ENCODE data around the gene SV2C.

SV2C gene

GRCh38 chr5:76099286-76099702, 16.1 kb downstream of the SV2C start:
- no peak for DNase-seq (ENCODE audit: low read depth, low spot score)

DNA sequence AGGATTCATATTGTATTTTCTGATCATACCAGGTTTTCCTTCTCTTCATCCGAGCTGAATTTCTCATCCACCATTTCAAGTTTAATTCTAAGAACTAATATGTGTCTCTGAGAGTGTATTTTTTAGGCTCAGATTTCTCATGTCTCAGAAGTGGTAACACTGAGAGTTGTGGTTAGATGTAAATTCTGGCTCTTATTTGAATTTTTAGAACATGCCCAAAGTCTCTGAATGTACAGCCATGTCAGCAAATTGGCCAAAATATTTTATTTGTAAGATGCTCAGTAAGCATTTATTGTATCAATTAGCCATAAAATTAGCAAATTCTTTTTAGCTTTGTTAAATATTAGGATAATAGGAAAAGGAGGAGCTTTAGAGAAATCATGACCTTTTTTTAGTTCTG, 16.6 kb downstream of the SV2C start:
- DNase-seq (ENCODE audit: low read depth, low spot score) = no peak

DNA sequence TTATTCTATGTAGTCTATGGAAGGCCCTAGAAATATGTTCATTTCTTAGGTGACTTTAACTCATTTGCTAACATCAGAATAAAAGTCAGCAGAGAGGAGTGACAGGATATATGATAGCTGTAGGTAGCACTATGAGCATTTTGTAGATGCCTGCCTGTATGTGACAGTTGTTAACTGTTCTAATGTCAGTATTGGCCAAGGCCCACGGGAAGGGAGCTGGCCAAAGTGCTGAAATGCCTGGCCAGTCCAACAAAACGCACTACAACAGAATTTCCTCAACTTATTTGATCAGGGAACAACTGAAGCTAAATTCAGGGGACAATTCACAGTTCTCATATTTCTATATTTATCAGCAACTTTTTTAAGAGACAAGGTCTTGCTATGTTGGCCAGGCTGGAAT, 20.8 kb downstream of the SV2C start:
- no peak for DNase-seq (ENCODE audit: low read depth, low spot score)

GRCh38 chr5:76106149-76106548, 23.0 kb downstream of the SV2C start:
- DNase-seq (ENCODE audit: low read depth, low spot score) = no peak

DNA sequence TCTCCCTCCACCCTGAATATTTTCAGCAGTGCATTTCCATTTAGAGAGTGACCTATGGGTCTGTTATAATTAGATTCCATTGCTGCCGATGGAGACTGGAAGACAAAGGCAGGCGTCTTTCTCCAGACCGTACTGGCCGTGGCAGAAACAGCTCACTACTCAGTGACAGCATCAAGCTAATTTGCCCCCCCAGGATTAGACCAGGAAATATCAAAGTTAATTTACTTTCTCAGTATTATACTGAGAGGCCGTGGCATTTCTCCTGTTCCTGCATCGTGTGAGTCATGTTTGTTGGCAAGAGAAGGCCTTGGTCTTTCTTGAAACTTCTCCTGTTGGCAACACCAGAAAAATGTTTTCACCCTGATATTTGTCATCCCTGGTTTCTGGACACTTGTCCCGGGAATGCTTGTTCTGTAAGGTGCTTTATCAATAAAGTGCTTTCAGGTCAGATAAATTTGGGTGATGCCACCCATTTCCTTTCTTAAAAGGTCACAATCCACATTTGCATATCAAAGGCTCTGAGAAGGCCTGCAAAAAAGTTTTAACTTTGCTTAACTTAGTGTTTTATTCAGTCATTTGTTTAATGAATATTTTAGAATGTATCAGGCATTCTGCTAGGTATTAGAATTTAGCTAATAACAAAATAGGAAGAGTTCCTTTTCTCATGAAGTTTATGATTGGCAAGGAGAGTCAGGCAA, 28.4 kb downstream of the SV2C start:
- no peak for DNase-seq (ENCODE audit: low read depth, low spot score)

- DNase-seq (ENCODE audit: low read depth, low spot score) = no peak
Observed at GRCh38 chr5:76113103-76113502, 29.9 kb downstream of the SV2C start.

DNA sequence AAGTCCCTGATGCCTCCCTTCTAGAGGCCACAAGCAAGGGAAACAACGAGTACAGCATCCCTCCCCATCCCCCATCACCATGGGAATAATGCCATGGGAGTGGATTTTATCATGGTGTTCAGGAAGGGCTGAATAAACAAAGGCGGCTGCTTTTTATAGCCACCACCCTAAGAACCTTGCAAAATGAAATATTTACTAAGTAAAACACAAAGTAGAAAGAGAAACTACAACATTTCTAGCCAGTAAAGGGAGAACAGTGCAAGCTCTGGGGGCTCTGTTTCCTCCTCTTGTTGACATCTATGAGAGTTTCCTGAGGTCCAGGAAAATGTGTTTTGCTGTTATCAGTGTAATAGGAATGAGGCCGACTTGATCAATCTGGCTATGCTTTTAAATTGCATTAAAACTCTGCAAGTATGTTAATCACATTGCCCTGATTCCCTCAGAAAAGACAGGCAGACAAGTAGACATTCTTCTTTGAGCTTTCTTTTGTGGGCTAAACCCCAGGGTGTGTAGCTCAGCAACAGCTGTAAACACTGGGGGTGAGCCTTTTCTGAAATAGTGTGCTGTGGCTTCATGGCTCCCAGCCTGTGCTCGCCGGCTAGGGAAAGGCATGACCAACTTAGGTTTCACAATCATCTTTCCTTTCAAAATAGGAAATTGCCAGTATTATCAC, 31.1 kb downstream of the SV2C start:
- DNase-seq (ENCODE audit: low read depth, low spot score) = no peak

GRCh38 chr5:76125346-76125745, 42.2 kb downstream of the SV2C start:
- no peak for DNase-seq (ENCODE audit: low read depth, low spot score)

GRCh38 chr5:76125888-76126287, 42.7 kb downstream of the SV2C start:
- DNase-seq (ENCODE audit: low read depth, low spot score) = no peak

- no peak for DNase-seq (ENCODE audit: low read depth, low spot score)
Observed at GRCh38 chr5:76134003-76134402, 50.8 kb downstream of the SV2C start.

GRCh38 chr5:76134646-76135045, 51.5 kb downstream of the SV2C start:
- no peak for DNase-seq (ENCODE audit: low read depth, low spot score)

GRCh38 chr5:76137887-76138542, 54.8 kb downstream of the SV2C start:
- no peak for DNase-seq (ENCODE audit: low read depth, low spot score)

- no peak for DNase-seq (ENCODE audit: low read depth, low spot score)
Observed at GRCh38 chr5:76143884-76144283, 60.7 kb downstream of the SV2C start.

DNA sequence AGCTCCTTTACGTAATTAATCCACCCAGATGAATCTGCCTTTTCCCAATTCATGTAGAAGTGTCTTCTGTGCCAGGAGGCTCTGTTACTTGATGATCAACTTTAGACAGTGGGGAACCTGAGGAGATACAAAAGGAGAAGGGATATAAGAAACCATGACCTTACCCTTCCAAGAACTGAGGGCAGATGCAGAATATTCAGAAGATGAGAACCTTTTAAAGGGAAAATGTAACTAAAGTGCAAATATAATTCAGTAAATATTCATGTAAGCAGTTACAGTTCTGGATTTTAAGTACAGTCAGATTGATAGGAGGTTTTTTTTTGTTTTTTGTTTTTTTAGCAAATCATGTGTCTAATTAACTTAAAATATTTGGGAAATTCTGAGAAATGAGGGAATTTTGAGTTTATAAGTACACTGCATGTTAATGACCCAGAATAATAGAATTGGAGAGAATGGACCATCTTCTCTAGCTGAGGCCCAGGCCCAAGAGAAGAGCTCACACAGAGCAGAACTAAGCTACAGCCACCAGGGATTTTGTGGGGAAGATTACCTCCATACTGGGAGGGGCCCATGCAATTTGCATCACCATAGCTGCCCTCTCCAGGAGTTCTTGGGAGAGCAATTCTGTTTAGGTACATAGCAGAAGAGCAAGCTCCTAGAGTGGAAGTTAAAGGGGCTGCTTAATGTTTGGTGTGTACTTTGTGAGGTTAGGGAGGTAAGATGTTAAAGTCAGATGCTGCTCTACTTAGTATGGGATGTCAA, 61.5 kb downstream of the SV2C start:
- no peak for DNase-seq (ENCODE audit: low read depth, low spot score)

DNA sequence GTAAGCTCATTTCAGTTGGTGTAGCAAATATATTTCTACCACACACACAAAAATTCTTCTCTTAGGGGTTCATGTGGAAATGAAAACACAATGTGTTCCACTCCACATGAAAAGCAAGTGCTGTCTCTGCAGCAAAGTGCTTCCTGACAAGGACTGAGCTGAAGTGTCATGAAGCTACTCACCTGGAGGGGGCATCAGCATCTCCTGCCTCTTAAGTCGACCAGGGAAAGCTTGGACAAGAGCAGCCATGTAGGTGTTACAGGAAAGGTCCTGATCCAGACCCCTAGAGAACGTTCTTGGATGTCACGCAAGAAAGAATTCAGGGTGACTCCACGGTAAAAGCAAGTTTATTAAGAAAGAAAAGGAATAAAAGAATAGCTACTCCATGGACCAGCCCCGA, 62.8 kb downstream of the SV2C start:
- DNase-seq (ENCODE audit: low read depth, low spot score) = no peak

GRCh38 chr5:76149636-76150035, 66.5 kb downstream of the SV2C start:
- DNase-seq (ENCODE audit: low read depth, low spot score) = no peak

GRCh38 chr5:76152161-76152560, 69.0 kb downstream of the SV2C start:
- no peak for DNase-seq (ENCODE audit: low read depth, low spot score)

DNA sequence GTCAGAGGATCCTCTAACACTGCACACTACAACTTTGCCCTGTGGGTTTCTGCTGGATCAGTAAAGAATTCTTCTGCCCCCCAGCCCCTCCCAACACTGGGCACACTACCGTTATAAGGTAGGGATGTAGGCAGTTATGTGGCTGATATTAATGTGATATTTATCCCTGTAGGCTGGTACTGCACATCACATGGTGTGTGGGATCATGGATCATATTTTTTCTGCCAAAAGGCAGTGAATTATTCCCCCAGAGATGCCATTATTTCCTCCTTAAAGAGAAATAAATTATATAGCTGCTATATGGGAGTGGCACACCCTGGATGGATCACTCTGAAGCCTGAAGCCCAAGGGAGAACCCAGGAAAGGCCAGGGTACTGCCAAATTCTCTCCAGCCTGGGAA, 69.5 kb downstream of the SV2C start:
- DNase-seq (ENCODE audit: low read depth, low spot score) = no peak

GRCh38 chr5:76153271-76153670, 70.1 kb downstream of the SV2C start:
- no peak for DNase-seq (ENCODE audit: low read depth, low spot score)

DNA sequence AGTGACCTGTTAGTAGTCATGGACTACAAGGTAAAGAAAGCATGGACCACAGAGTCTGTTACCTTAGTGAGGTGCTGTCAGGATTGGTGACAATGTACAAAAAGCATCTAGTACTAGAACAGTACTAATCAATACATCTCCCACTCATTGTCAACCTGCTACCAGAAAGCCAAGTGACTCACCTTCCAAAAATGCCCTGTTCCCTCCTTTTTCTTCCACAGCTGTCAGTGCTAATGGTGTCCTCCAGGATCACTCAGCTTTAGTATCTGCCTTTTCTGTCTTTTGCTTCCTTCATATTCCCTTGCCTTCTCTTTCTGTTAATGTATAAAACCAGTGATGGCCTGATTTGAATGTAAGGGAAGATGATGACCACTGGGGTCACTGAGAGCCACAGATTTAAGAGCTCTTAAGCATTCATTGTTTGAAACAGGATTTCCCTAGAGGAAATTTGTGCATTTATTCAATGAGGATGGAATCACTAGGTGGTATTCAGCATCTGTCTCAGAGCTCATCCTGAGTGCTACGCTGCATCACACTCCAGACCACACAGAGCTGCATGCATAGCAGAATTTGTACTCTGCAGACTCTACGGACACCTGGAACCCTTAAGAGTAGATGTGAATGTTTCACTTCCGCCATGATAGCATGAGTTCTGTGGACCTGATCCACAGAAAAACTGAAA, 71.0 kb downstream of the SV2C start:
- DNase-seq (ENCODE audit: low read depth, low spot score) = no peak

DNA sequence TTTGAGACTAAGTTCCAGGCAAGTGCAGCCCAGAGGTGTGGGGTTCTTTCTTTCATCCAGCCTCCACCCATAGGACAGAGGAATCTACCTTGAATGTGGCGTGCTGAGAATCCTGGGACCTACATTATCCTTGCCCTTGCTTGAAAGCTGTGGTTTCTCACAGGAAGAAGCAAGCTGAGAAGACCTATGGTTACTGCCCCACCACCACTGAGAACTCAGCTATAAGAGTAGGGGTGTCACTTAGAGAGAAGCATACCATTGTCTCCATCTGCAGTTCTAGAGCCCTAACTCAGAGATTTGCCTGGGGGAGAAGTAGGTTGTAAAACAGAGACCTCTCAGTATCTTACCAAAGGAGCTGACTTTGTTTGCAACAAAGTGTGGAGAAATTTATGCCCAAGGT, 72.4 kb downstream of the SV2C start:
- no peak for DNase-seq (ENCODE audit: low read depth, low spot score)

DNA sequence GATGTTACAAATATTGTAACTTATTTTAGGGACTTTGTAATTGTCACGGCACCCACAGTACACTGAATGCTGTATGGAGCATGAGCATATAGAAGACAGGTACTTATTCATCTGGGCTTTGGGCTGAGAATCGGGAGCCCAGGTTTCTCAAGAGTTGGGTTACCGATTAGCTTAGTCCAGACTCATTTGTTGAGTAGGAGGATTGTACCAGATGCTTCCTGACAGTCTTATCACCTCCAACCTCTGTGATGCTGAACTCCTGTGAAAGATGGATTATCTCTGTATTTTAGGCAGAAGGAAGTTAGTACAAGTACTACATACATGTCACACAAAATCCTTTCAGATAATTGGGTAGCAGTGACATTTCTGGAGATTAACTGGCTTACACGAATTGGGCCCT, 79.2 kb downstream of the SV2C start:
- DNase-seq (ENCODE audit: low read depth, low spot score) = no peak

Measured in brain pericyte (primary cell).